ACC112 (cell line): Measurements from ENCODE around the gene ZFR.

Source experiments
- H2AFZ ChIP-seq: fragments of 200-600 bp; sonication (generic); one replicate; pipeline ENCODE4 v1.6.0; 2017; ENCODE audit warnings: antibody characterized with exemption, low read length; ENCODE audit not compliant: unreplicated experiment
- H3K27ac ChIP-seq: fragments of 200-600 bp; sonication (generic); 2 replicates; pipeline ENCODE4 v1.5.1; 2014; ENCODE audit warnings: low read depth, mild to moderate bottlenecking, antibody characterized with exemption, low read length, moderate library complexity
- H3K27me3 ChIP-seq: fragments of 200-600 bp; sonication (generic); 2 replicates; pipeline ENCODE4 v1.6.1; 2014; ENCODE audit warnings: mild to moderate bottlenecking, antibody characterized with exemption, low read length, moderate library complexity, mixed read lengths; ENCODE audit not compliant: insufficient read depth
- H3K36me3 ChIP-seq: fragments of 200-600 bp; sonication (generic); 2 replicates; pipeline ENCODE4 v1.6.1; 2016; ENCODE audit warnings: mild to moderate bottlenecking, antibody characterized with exemption, low read length, moderate library complexity, mixed read lengths; ENCODE audit not compliant: insufficient read depth
- H3K4me1 ChIP-seq: fragments of 200-600 bp; sonication (generic); one replicate; pipeline ENCODE4 v1.6.1; 2016; ENCODE audit warnings: low read length, mixed read lengths; ENCODE audit not compliant: insufficient read depth, unreplicated experiment, control insufficient read depth
- H3K4me3 ChIP-seq: fragments of 200-600 bp; sonication (generic); 2 replicates; pipeline ENCODE4 v1.5.1; 2014; ENCODE audit warnings: mild to moderate bottlenecking, low read depth, low read length
- H3K79me2 ChIP-seq: fragments of 200-600 bp; sonication (generic); one replicate; pipeline ENCODE4 v1.6.0; 2016; ENCODE audit warnings: low read length; ENCODE audit not compliant: control insufficient read depth, unreplicated experiment, insufficient read depth

The ZFR gene

DNA sequence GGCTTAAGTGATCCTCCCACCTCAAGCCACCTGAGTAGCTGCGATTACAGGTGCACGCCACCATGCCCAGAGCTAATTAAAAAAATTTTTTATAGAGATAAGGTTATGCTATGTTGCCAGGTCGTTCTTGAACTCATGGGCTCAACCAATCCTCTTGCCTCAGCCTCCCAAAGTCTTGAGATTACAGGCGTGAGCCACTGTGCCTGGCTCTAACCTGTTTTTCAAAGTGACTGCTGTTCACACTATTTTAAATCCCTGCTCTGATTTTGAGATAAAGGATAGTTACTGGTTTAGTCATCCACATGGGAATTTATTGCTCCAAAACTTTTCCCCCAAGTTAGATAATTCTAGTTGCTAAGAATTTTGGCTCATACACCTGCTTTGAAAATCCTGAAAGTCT, 83.6 kb downstream of the ZFR start:
- no peaks in the 10 kb centered on the region for H3K27me3 ChIP-seq
- no peaks in the 10 kb centered on the region for H3K4me1 ChIP-seq
- peaks cover 21% of the 10 kb centered on the region for H3K36me3 ChIP-seq
- H3K4me3 ChIP-seq: no peak overlapping the region
- H3K27ac ChIP-seq: no peak overlapping the region
- no peak overlapping the region for H2AFZ ChIP-seq
- H3K79me2 ChIP-seq: no peaks in the 10 kb centered on the region

DNA sequence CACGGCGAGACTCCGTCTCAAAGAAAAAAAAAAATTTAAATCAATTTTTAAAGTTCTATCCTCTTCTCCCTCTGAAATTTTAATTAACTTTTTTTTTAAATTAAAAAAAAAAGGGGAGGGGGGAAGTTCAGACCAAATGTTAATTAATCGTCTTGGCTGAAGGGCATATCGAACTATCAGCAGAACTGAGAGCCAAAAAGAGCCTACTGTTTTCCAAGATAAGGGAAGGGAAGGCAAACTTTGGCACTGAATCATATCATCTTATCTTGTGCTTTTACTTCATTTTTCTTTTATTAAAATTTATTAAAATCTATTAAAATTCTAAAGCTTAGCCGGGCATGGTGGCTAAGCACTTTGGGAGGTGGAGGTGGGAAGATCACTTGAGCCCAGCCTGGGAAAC, 85.9 kb downstream of the ZFR start:
- Histone ChIP-seq H2AFZ (no peak overlapping the region), H3K27ac (no peak overlapping the region), H3K4me3 (no peak overlapping the region), H3K79me2 (no peaks in the 10 kb centered on the region), H3K4me1 (no peaks in the 10 kb centered on the region), H3K36me3 (peaks cover 28% of the 10 kb centered on the region), H3K27me3 (no peaks in the 10 kb centered on the region)

GRCh38 chr5:32357658-32358057, 86.9 kb downstream of the ZFR start:
- H3K79me2 ChIP-seq: no peaks in the 10 kb centered on the region
- H3K27ac ChIP-seq: no peak overlapping the region
- no peaks in the 10 kb centered on the region for H3K4me1 ChIP-seq
- H3K4me3 ChIP-seq: no peak overlapping the region
- no peaks in the 10 kb centered on the region for H3K27me3 ChIP-seq
- H3K36me3 ChIP-seq: peaks cover 23% of the 10 kb centered on the region
- no peak overlapping the region for H2AFZ ChIP-seq

DNA sequence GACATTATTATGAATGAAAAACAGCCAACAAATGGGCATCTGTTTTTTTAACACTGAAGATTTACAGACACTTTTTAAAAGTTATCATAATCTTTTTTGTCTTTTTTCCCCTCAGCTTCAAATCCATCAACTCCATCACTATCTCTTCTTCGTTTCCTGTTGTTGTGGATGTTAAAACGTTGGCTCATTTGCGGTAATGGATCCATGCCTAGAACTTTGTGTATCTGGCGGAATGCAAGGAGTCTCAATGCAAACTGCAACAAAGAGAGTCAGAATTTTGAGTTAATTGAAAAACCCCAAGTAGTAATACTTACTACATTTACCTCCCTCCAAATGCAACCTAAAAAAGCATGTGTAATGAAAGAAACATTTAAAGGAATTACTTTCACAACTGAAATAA, 88.9 kb downstream of the ZFR start:
- no peaks in the 10 kb centered on the region for H3K79me2 ChIP-seq

GRCh38 chr5:32353420-32353819, 91.1 kb downstream of the ZFR start:
- H3K79me2 ChIP-seq: no peaks in the 10 kb centered on the region
- no peak overlapping the region for H3K4me3 ChIP-seq
- no peak overlapping the region for H3K27ac ChIP-seq
- no peaks in the 10 kb centered on the region for H3K4me1 ChIP-seq
- H3K36me3 ChIP-seq: peaks cover 16% of the 10 kb centered on the region
- no peaks in the 10 kb centered on the region for H3K27me3 ChIP-seq
- no peak overlapping the region for H2AFZ ChIP-seq

More for the DNA sequence above, 88.9 kb downstream of the ZFR start:
- H3K4me3 ChIP-seq: no peak overlapping the region
- no peak overlapping the region for H3K27ac ChIP-seq
- no peak overlapping the region for H2AFZ ChIP-seq
- no peaks in the 10 kb centered on the region for H3K4me1 ChIP-seq
- H3K27me3 ChIP-seq: no peaks in the 10 kb centered on the region
- peaks cover 16% of the 10 kb centered on the region for H3K36me3 ChIP-seq

DNA sequence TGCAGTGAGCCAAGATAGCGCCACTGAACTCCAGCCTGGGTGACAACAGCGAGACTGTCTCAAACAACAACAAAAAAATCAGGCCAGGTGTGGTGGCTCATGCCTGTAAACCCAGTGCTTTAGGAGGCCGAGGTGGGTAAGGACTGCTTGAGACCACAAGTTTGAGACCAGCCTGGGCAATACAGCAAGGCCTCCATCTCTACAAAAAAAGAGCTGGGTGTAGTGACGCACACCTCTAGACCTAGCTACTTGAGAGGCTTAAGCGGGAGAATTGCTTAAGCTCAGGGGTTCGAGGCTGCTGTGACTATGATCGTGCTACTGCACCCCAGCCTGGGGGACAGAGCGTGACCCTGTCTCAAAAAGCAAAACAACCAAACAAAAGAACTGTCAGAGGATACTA, 91.9 kb downstream of the ZFR start:
- no peak overlapping the region for H2AFZ ChIP-seq
- H3K27me3 ChIP-seq: no peaks in the 10 kb centered on the region
- H3K4me1 ChIP-seq: no peaks in the 10 kb centered on the region
- peaks cover 16% of the 10 kb centered on the region for H3K36me3 ChIP-seq
- no peak overlapping the region for H3K27ac ChIP-seq
- H3K79me2 ChIP-seq: no peaks in the 10 kb centered on the region
- no peak overlapping the region for H3K4me3 ChIP-seq

GRCh38 chr5:32346869-32347268, 97.7 kb downstream of the ZFR start:
- no peaks in the 10 kb centered on the region for H3K27me3 ChIP-seq
- no peak overlapping the region for H2AFZ ChIP-seq
- H3K36me3 ChIP-seq: no peaks in the 10 kb centered on the region
- no peaks in the 10 kb centered on the region for H3K4me1 ChIP-seq
- H3K4me3 ChIP-seq: no peak overlapping the region
- no peak overlapping the region for H3K27ac ChIP-seq
- no peaks in the 10 kb centered on the region for H3K79me2 ChIP-seq

GRCh38 chr5:32343058-32343672, 101.4 kb downstream of the ZFR start:
- Histone ChIP-seq H3K27ac (no peak overlapping the region), H2AFZ (no peak overlapping the region), H3K4me1 (no peaks in the 10 kb centered on the region), H3K36me3 (no peaks in the 10 kb centered on the region), H3K4me3 (no peak overlapping the region), H3K27me3 (no peaks in the 10 kb centered on the region), H3K79me2 (no peaks in the 10 kb centered on the region)

DNA sequence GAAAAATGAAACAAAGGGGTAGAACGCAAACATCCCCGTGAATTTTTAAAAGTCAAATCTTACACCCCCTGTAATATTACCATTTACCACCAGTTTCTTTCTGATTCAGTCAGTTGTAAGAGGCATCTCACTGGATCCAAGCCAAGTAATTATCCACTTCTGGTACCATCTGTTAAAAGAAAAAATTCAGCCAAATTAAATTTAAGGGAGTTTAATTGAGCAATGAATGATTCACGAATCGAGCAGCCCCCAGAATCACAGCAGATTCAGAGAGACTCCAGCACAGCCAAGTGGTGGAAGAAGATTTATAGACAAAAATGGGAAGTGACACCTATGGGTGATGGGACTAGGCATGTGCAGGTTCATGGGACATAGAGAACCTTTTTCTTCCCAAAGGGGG, 101.9 kb downstream of the ZFR start:
- H3K27me3 ChIP-seq: no peaks in the 10 kb centered on the region
- no peaks in the 10 kb centered on the region for H3K36me3 ChIP-seq
- H3K27ac ChIP-seq: no peak overlapping the region
- H3K4me1 ChIP-seq: no peaks in the 10 kb centered on the region
- no peaks in the 10 kb centered on the region for H3K79me2 ChIP-seq
- H3K4me3 ChIP-seq: no peak overlapping the region
- no peak overlapping the region for H2AFZ ChIP-seq

DNA sequence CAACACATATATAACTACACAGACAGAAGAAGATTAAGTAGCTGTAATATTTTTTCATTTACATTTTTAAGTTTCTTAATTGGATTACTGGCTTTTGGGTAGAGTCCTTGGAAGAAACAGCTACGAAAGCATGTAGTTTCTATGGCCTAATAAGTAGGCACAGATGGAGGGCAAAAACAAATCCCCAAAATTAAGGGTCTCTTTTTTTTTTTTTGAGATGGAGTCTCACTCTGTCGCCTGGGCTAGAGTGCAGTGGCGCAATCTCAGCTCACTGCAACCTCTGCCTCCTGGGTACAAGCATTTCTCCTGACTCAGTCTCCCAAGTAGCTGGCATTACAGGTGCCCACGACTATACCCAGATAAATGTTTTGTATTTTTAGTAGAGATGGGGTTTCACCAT, 104.7 kb downstream of the ZFR start:
- no peak overlapping the region for H3K27ac ChIP-seq
- H3K27me3 ChIP-seq: no peaks in the 10 kb centered on the region
- no peaks in the 10 kb centered on the region for H3K36me3 ChIP-seq
- H3K4me3 ChIP-seq: no peak overlapping the region
- H3K4me1 ChIP-seq: no peaks in the 10 kb centered on the region
- H2AFZ ChIP-seq: no peak overlapping the region
- no peaks in the 10 kb centered on the region for H3K79me2 ChIP-seq

GRCh38 chr5:32339198-32339597, 105.3 kb downstream of the ZFR start:
- no peak overlapping the region for H3K27ac ChIP-seq
- no peaks in the 10 kb centered on the region for H3K4me1 ChIP-seq
- H3K4me3 ChIP-seq: no peak overlapping the region
- H3K36me3 ChIP-seq: no peaks in the 10 kb centered on the region
- H2AFZ ChIP-seq: no peak overlapping the region
- no peaks in the 10 kb centered on the region for H3K27me3 ChIP-seq
- H3K79me2 ChIP-seq: no peaks in the 10 kb centered on the region
